Middle frontal gyrus (tissue), 1 donor: Measurements from ENCODE around the gene PPP6C.
A peak's percentile ranks its signal among the peaks of the same experiment; 100 is the strongest.
"Not testable (repeated sequence)": the region's sequence is repeated elsewhere in the genome, so short reads cannot be mapped to it uniquely, and the experiment has no call there.

Experiments used
- DNase-seq: peaks from one replicate; pipeline ENCODE4 v3.0.0-alpha.2; 2015; ENCODE audit warnings: low spot score; ENCODE audit errors: extremely low spot score

PPP6C gene

DNA sequence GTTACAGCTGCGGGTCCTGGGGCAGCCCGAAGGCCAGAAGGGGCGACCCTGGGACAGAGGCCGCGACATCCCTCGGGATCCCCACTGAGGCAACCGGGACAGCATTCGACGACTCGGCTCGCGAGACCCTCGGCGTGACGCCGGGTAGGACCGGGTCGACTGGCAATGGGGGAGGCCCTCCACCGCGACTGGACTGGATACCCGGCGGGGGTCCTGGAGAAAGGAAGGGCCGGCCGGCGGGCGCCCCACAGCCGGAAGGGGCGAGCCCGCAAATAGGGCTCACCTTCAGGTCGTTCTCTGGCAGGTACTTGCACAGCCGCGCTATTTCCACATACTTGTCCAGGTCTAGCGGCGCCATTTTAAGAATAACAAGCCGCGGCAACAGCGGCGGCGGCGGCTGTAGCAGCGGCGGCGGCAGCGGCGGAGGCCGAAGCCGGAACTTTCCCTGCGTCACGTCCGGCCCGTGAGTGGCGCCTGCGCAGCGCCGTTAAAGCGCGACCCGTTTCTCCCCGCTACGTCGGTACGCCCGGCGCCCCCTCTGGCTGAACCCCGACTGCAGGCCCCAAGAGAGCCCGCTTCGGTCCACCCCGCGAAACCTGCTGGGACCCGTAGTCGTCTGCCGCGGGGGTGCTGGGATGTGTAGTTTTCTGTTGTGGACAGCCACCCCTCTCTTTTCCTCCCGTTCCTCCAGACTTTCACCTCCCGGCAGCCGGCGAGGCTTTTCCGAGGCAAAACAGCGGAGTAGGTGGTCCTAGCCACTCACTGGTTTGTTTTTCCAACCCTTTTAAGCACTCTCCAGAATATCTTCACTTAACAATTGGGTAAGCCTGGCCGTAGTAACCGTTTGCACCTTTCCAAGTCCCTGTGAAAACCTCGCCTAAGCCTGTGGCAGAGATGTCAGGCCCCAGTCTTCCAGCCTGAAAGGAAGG is at the start of gene PPP6C:
TSS of gene PPP6C (minus strand) at position 443 of the 929 bp plus-strand sequence. CDS start at position 358, 85 bp downstream.
- peak; percentile 92 for DNase-seq

- no peak for DNase-seq
These were observed 49.4 kb upstream of the PPP6C start for GRCh38 chr9:125238915-125239446.

GRCh38 chr9:125238127-125238914 is 48.7 kb upstream of the PPP6C start:
- no peak for DNase-seq

DNA sequence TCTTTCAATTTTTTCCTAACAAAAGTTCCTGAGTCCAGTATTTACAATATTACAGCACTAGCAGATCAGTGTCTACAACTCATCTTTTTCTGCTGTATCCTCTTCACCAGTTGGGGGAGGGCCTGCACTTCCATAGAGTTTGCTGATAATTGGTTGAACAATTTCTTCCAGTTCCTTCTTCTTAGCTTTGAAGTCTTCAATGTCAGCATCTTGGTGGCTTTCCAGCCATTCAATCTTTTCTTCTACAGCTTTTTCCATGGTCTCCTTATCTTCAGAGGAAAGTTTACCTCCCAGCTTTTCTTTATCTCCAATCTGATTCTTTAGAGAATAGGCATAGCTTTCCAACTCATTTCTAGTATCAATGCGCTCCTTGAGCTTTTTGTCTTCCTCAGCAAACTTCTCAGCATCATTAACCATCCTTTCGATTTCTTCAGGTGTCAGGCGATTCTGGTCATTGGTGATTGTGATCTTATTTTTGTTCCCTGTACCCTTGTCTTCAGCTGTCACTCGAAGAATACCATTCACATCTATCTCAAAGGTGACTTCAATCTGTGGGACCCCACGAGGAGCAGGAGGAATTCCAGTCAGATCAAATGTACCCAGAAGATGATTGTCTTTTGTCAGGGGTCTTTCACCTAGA is 47.0 kb upstream of the PPP6C start:
- DNase-seq, result not testable (repeated sequence)

- no peak for DNase-seq
These were observed 46.4 kb upstream of the PPP6C start for GRCh38 chr9:125235804-125236519.

DNA sequence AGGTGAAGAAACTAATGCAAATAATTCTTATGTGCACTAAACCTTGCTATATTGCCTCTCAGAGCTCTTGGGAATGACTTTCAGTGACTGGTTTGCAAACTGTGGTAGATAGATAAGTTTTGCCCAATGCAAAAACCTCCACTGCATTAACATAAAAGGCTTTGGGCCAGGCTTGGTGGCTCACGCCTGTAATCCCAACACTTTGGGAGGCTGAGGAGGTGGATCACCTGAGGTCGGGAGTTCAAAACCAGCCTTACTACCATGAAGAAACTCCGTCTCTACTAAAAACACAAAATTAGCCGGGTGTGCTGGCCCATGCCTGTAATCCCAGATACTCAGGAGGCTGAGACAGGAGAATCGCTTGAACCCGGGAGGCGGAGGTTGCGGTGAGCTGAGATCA is 44.5 kb upstream of the PPP6C start:
- DNase-seq, result not testable (repeated sequence)

- DNase-seq, result no peak
These were observed 44.1 kb upstream of the PPP6C start for GRCh38 chr9:125233678-125234077.

DNA sequence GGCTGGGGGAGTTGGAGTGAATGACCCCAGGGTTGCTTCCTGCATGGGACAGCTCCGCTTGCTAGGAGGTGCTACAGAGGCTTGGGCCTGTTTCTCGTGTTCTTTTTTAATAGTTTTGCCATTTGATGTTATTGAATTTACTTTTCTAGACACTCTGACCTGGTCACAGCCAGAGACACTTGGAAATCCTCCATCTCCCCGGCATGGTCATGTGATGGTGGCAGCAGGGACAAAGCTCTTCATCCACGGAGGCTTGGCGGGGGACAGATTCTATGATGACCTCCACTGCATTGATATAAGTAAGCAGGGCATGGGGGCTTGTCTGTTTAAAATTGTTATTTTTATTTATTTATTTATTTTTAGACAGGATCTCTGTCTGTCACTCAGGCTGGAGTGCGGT is 38.2 kb upstream of the PPP6C start:
- DNase-seq, result no peak

- not testable (repeated sequence) for DNase-seq
These were observed 35.3 kb upstream of the PPP6C start for GRCh38 chr9:125224858-125225257.

GRCh38 chr9:125218621-125219020 is 29.0 kb upstream of the PPP6C start:
- DNase-seq, result no peak

GRCh38 chr9:125214186-125214585 is 24.6 kb upstream of the PPP6C start:
- no peak for DNase-seq

DNA sequence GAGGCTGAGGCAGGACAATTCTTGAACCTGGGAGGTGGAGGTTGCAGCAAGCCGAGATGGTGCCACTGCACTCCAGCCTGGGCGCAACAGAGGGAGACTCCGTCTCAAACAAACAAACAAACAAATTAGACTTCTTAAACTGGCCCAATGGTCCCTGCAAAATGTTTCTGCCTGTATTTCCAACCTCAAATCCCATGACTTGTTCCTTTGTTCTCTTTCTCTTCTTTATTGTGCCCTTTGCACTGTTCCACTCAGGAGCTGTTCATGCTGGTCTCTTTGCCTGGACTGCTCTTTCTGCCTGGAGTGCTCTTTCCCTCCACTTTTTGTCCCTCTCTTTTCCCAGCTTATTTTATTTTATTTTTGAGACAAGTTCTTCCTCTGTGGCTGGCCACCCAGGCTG is 14.9 kb upstream of the PPP6C start:
- no peak for DNase-seq

DNA sequence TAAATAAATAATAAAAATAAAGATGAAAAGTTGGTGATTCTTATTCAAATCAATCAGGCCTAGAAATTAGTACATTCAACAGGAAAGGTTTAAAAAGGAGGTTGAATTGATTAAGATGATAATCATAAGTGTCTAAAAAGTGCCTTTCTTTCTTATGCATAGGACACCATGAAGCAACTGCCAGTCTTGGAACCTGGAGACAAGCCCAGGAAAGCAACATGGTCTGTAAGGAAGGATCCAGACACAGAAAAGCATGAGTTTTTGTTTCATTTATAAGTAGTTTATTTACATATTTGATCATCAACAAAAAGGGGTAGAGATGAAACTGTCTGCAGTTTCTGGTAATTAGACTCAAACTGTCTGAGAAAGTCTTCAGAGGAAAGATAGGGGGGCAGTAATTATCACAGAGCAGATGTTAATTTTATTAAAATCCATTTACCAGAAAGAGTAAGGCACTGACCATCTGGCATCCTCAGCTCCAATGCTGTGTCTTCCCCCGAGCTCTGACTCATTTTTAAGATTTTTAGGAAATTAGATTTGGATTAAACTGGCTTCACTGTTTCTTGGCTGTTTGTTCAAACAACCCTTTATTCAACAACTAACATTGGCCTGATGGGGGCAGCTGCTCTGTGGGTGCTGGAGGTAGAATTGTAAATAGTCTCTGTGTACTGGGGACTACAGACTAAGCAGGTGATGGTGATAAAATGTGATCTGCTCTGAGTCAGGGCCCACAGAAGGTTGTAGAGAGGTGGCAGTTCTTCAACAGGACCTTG is 13.4 kb upstream of the PPP6C start:
- DNase-seq, result no peak

- DNase-seq, result peak; percentile 85
These were observed 10.8 kb upstream of the PPP6C start, which contains the start of gene RABEPK for GRCh38 chr9:125200216-125201047. TSS of gene RABEPK (plus strand) at chr9:125200542. CDS start at chr9:125203014, 2,472 bp downstream.

DNA sequence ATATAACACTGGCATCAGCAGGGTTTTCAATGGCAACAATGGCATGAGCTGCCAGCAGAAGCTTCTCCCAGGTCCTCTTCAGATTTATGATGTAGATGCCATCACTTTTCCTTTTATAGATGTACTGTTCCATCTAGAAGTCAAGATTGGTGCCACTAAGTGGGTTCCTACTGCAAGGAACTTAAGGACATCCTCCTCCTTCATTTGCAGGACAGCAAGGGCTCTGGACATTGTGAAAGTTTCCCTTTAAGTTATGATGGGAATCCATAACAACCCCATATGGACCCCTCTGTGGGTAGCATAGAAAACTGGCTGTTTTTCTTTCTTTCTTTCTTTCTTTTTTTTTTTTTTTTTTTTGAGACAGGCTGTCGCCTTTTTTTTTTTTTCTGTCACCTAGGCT is 6.0 kb upstream of the PPP6C start:
- DNase-seq, result not testable (repeated sequence)

GRCh38 chr9:125194466-125194865 is 4.9 kb upstream of the PPP6C start:
- not testable (repeated sequence) for DNase-seq

DNA sequence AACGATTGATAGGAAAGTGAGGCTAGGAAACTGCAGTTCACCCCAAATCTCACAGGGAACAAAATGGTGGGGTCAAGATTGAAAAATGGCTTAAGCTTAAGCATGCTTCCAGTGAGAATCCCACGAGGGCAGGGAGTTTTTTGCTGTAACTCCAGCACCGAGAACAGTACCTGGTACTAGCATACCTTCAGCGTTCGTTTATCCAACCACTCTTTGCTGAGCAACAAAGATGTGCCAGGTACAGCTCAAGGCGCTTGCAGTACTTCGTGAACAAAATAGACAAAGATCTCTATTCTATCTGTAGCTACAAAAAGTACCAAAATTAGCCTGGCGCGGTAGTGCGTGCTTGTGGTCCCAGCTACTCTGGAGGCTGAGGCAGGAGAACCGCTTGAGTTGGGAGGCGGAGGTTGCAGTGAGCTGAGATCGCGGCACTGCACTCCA is 778 bp upstream of the PPP6C start:
- no peak for DNase-seq

DNA sequence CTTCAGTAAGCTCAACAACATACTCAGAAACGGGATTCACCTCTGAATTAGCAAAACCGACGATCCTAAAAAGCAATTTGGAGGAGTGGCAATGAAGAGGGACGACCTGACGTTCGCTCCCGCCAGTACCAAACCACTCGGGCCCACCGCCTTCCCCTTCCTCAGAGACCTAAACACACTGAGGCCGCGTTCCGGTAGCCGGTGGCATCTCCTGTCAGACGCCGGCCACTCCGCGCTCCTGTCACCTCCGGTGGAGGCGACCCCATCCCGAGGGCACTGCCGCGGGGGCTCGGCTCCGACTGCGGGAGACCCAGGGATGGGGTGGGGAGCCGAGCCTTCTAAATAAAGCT is 617 bp downstream of the PPP6C start:
- DNase-seq, result no peak

DNA sequence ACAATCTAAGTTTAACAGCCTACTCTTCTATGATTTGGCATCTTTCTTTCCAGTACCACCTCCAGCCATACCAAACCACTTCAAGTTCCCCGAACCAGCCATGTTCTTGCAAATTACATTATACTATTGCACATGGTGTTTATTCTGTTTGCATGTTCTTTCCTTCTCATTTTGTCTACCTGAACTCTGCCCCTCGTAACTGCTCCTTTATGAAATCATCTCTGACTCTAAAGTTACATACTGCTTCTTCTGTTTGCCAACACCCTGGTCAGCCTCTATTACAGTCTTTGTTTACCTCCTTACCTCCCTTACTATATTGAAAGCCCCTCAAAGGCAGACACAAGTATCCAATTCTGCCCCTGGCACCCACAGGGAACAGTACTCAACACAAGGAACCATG is 6.0 kb downstream of the PPP6C start:
- DNase-seq, result no peak
